C4-2B (cell line): ENCODE results near the gene TRAPPC10.
"Not testable (repeated sequence)": the region's sequence is repeated elsewhere in the genome, so short reads cannot be mapped to it uniquely, and the experiment has no call there.

ENCODE experiments used
- ZFX ChIP-seq: fragments of 450-650 bp; IDR thresholded peaks from 2 replicates; pipeline ENCODE4 v1.6.1; 2017
- TF ChIP-seq, protein P1 (sequence below): fragments of 450-650 bp; conservative IDR thresholded peaks from 2 replicates; pipeline ENCODE4 v1.5.1; 2017; ENCODE audit warnings: mild to moderate bottlenecking

DNA sequence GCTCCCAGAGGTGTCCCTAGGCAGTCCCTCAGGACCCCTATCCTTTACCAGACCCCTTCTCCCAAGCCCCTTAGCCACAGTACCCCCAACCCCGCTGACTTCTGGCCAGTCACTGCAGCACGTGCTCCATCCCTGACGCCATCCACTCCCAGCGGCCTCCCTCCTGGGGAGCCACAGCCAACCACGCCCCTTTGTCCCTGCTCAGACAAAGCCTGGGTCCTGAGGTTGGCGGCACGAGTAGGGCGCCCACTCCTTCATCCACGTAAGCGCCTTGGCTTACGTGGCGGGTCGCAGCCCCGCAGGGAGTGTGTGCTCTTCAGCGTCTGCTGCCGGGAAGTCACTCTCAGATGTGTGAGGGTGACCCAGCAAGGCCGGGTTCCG, 128.4 kb downstream of the TRAPPC10 start:
- TF ChIP-seq, protein P1, sequence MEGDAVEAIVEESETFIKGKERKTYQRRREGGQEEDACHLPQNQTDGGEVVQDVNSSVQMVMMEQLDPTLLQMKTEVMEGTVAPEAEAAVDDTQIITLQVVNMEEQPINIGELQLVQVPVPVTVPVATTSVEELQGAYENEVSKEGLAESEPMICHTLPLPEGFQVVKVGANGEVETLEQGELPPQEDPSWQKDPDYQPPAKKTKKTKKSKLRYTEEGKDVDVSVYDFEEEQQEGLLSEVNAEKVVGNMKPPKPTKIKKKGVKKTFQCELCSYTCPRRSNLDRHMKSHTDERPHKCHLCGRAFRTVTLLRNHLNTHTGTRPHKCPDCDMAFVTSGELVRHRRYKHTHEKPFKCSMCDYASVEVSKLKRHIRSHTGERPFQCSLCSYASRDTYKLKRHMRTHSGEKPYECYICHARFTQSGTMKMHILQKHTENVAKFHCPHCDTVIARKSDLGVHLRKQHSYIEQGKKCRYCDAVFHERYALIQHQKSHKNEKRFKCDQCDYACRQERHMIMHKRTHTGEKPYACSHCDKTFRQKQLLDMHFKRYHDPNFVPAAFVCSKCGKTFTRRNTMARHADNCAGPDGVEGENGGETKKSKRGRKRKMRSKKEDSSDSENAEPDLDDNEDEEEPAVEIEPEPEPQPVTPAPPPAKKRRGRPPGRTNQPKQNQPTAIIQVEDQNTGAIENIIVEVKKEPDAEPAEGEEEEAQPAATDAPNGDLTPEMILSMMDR = not testable (repeated sequence)
- TF ChIP-seq ZFX = not testable (repeated sequence)
